Astrocyte (in vitro differentiated cells and primary cell): ENCODE data around the gene ZNF892. TPM values are rescaled to one million over a fixed set of nuclear protein-coding genes. Genes with fewer than 3 reads are reported as not detected.

Experiments used
- DNase-seq: peaks from one replicate; pipeline ENCODE4 v3.0.0-alpha.2; 2010; ENCODE audit warnings: low read depth
- FAIRE-seq: peaks from 2 replicates; lab custom pipeline; 2011; peaks lifted over from hg19 to GRCh38; lab: Jason Lieb, UNC
- H2AFZ ChIP-seq: 2 replicates; pipeline ENCODE4 v1.6.0; 2012; ENCODE audit warnings: low read depth, low read length, inconsistent platforms
- H3K27ac ChIP-seq: 2 replicates; pipeline ENCODE4 v1.5.1; 2011; ENCODE audit warnings: low read depth, low read length, inconsistent platforms
- H3K27me3 ChIP-seq: 2 replicates; pipeline ENCODE4 v1.6.0; 2011; ENCODE audit warnings: low read length, inconsistent platforms; ENCODE audit not compliant: insufficient read depth
- H3K36me3 ChIP-seq: 2 replicates; pipeline ENCODE4 v1.5.1; 2011; ENCODE audit warnings: low read length, inconsistent platforms; ENCODE audit not compliant: insufficient read depth
- H3K4me1 ChIP-seq: 2 replicates; pipeline ENCODE4 v1.5.1; 2011; ENCODE audit warnings: low read length, inconsistent platforms; ENCODE audit not compliant: insufficient read depth
- H3K4me2 ChIP-seq: 2 replicates; pipeline ENCODE4 v1.6.0; 2012; ENCODE audit warnings: low read length, inconsistent platforms
- H3K4me3 ChIP-seq: 2 replicates; pipeline ENCODE4 v1.5.1; 2011; ENCODE audit warnings: low read depth, mild to moderate bottlenecking, low read length, inconsistent platforms; ENCODE audit not compliant: insufficient read depth
- H3K79me2 ChIP-seq: 2 replicates; pipeline ENCODE4 v1.6.0; 2012; ENCODE audit warnings: mild to moderate bottlenecking, low read length, inconsistent platforms; ENCODE audit not compliant: insufficient read depth
- H3K9ac ChIP-seq: 2 replicates; pipeline ENCODE4 v1.6.0; 2012; ENCODE audit warnings: mild to moderate bottlenecking, low read length, inconsistent platforms
- H3K9me3 ChIP-seq: 2 replicates; pipeline ENCODE4 v1.5.1; 2012; ENCODE audit warnings: low read depth, mild to moderate bottlenecking, low read length, inconsistent platforms; ENCODE audit not compliant: insufficient read depth
- H4K20me1 ChIP-seq: 2 replicates; pipeline ENCODE4 v1.6.0; 2012; ENCODE audit warnings: low read length, inconsistent platforms; ENCODE audit not compliant: insufficient read depth
- H3K27ac Mint-ChIP-seq: one replicate; pipeline ENCODE4 v1.8.0; 2021; ENCODE audit warnings: mild to moderate bottlenecking, mixed read lengths; ENCODE audit not compliant: unreplicated experiment
- H3K27me3 Mint-ChIP-seq: one replicate; pipeline ENCODE4 v1.8.0; 2021; ENCODE audit warnings: low read depth, mixed read lengths; ENCODE audit not compliant: unreplicated experiment
- H3K36me3 Mint-ChIP-seq: one replicate; pipeline ENCODE4 v1.8.0; 2021; ENCODE audit warnings: low read depth, mixed read lengths; ENCODE audit not compliant: unreplicated experiment
- H3K4me1 Mint-ChIP-seq: one replicate; pipeline ENCODE4 v1.8.0; 2021; ENCODE audit warnings: low read depth, mixed read lengths; ENCODE audit not compliant: unreplicated experiment
- H3K4me3 Mint-ChIP-seq: one replicate; pipeline ENCODE4 v1.8.0; 2021; ENCODE audit warnings: mild to moderate bottlenecking, moderate library complexity, mixed read lengths; ENCODE audit not compliant: unreplicated experiment
- H3K9me3 Mint-ChIP-seq: one replicate; pipeline ENCODE4 v1.8.0; 2021; ENCODE audit warnings: mild to moderate bottlenecking, mixed read lengths; ENCODE audit not compliant: unreplicated experiment
- CTCF ChIP-seq: IDR thresholded peaks from 2 replicates; pipeline ENCODE4 v1.5.1; 2011; ENCODE audit warnings: low read depth, mild to moderate bottlenecking, inconsistent platforms, low read length, moderate library complexity; ENCODE audit not compliant: insufficient read depth
- EZH2 ChIP-seq: IDR thresholded peaks from 2 replicates; pipeline ENCODE4 v1.6.1; 2012; ENCODE audit warnings: mild to moderate bottlenecking, low read length, inconsistent platforms; ENCODE audit not compliant: insufficient read depth
- total RNA-seq: library from RNA; stranded (reverse); gene quantifications from 2 replicates; pipeline ENCODE4 v1.2.1, GENCODE V29; 2021

The ZNF892 gene
- total RNA-seq, 1 donor from 2014 or later, result 4.8 TPM

GRCh38 chr2:95204396-95204795 is 2.9 kb upstream of the ZNF892 start:
- Mint-ChIP-seq H3K27me3 (peaks cover 5% of the 10 kb centered on the region), H3K4me3 (no peak overlapping the region), H3K4me1 (peaks cover 4% of the 10 kb centered on the region), H3K9me3 (peaks cover 24% of the 10 kb centered on the region), H3K27ac (no peak overlapping the region), H3K36me3 (peaks cover 20% of the 10 kb centered on the region)
- H3K4me2 ChIP-seq, result no peak overlapping the region
- H3K4me3 ChIP-seq, result no peak overlapping the region
- H3K27me3 ChIP-seq, result no peaks in the 10 kb centered on the region
- DNase-seq (no peak), FAIRE-seq (no peak)
- peaks cover 3% of the 10 kb centered on the region for H3K9me3 ChIP-seq
- H3K27ac ChIP-seq, result no peak overlapping the region
- H3K4me1 ChIP-seq, result no peaks in the 10 kb centered on the region
- no peaks in the 10 kb centered on the region for H3K79me2 ChIP-seq
- no peak overlapping the region for H3K9ac ChIP-seq
- no peaks in the 10 kb centered on the region for H4K20me1 ChIP-seq
- TF ChIP-seq EZH2 (no peak), CTCF (no peak)
- no peak overlapping the region for H2AFZ ChIP-seq
- no peaks in the 10 kb centered on the region for H3K36me3 ChIP-seq

GRCh38 chr2:95206096-95206495 is 1.2 kb upstream of the ZNF892 start:
- peak overlapping the region; percentile 91 for H3K4me2 ChIP-seq
- Mint-ChIP-seq H3K4me1 (peaks cover 4% of the 10 kb centered on the region), H3K9me3 (peaks cover 31% of the 10 kb centered on the region), H3K4me3 (peak overlapping the region; percentile 95), H3K27ac (no peak overlapping the region), H3K36me3 (peaks cover 31% of the 10 kb centered on the region), H3K27me3 (no peaks in the 10 kb centered on the region)
- no peaks in the 10 kb centered on the region for H3K36me3 ChIP-seq
- no peaks in the 10 kb centered on the region for H3K27me3 ChIP-seq
- no peak for TF ChIP-seq EZH2
- TF ChIP-seq CTCF, result no peak
- DNase-seq, result no peak
- peaks cover 11% of the 10 kb centered on the region for H3K9me3 ChIP-seq
- no peaks in the 10 kb centered on the region for H4K20me1 ChIP-seq
- no peaks in the 10 kb centered on the region for H3K4me1 ChIP-seq
- H3K4me3 ChIP-seq, result no peak overlapping the region
- no peak overlapping the region for H3K9ac ChIP-seq
- no peak overlapping the region for H2AFZ ChIP-seq
- H3K79me2 ChIP-seq, result no peaks in the 10 kb centered on the region
- H3K27ac ChIP-seq, result no peak overlapping the region
- FAIRE-seq, result no peak

- peak overlapping the region; percentile 74 for H3K4me3 ChIP-seq
- peaks cover 10% of the 10 kb centered on the region for H3K36me3 ChIP-seq
- H3K27ac ChIP-seq, result no peak overlapping the region
- DNase-seq (peak; percentile 34), FAIRE-seq (no peak)
- no peaks in the 10 kb centered on the region for H4K20me1 ChIP-seq
- H3K4me2 ChIP-seq, result peak overlapping the region; percentile 91
- peak overlapping the region; percentile 80 for H3K9ac ChIP-seq
- Mint-ChIP-seq H3K27me3 (no peaks in the 10 kb centered on the region), H3K9me3 (peaks cover 45% of the 10 kb centered on the region), H3K27ac (no peak overlapping the region), H3K4me1 (peaks cover 4% of the 10 kb centered on the region), H3K36me3 (peaks cover 49% of the 10 kb centered on the region), H3K4me3 (peak overlapping the region; percentile 95)
- peaks cover 21% of the 10 kb centered on the region for H3K9me3 ChIP-seq
- H2AFZ ChIP-seq, result peak overlapping the region; percentile 95
- no peaks in the 10 kb centered on the region for H3K27me3 ChIP-seq
- H3K4me1 ChIP-seq, result no peaks in the 10 kb centered on the region
- no peaks in the 10 kb centered on the region for H3K79me2 ChIP-seq
- TF ChIP-seq EZH2 (no peak), CTCF (no peak)
Measured at GRCh38 chr2:95208106-95208505, 785 bp downstream of the ZNF892 start.
